Loucy (cell line): ENCODE data around the gene ARHGAP24.

Source experiments
- H2AFZ ChIP-seq: fragments of 200-600 bp; sonication (generic); 2 replicates; pipeline ENCODE4 v1.6.0; 2016; ENCODE audit warnings: antibody characterized with exemption, mild to moderate bottlenecking, low read length, moderate library complexity
- H3F3A ChIP-seq: fragments of 200-600 bp; 2 replicates; pipeline ENCODE4 v1.6.0; 2016; ENCODE audit warnings: antibody characterized with exemption, low read depth, mild to moderate bottlenecking
- H3K27me3 ChIP-seq: fragments of 200-600 bp; sonication (generic); 2 replicates; pipeline ENCODE4 v1.6.1; 2014; ENCODE audit warnings: low read length, mild to moderate bottlenecking; ENCODE audit not compliant: insufficient read depth, poor library complexity, severe bottlenecking
- H3K36me3 ChIP-seq: fragments of 200-600 bp; sonication (generic); 2 replicates; pipeline ENCODE4 v1.6.1; 2016; ENCODE audit warnings: low read length; ENCODE audit not compliant: insufficient read depth
- H3K4me1 ChIP-seq: fragments of 200-600 bp; sonication (generic); 2 replicates; pipeline ENCODE4 v1.5.1; 2014; ENCODE audit warnings: low read length, mild to moderate bottlenecking; ENCODE audit not compliant: insufficient read depth, poor library complexity, severe bottlenecking
- H3K4me2 ChIP-seq: fragments of 200-600 bp; sonication (generic); 2 replicates; pipeline ENCODE4 v1.6.0; 2014; ENCODE audit warnings: antibody characterized with exemption, low read length, low read depth, mild to moderate bottlenecking; ENCODE audit not compliant: poor library complexity, severe bottlenecking
- H3K4me3 ChIP-seq: fragments of 200-600 bp; sonication (generic); 2 replicates; pipeline ENCODE4 v1.5.1; 2014; ENCODE audit warnings: low read length, mild to moderate bottlenecking, mixed read lengths; ENCODE audit not compliant: poor library complexity, severe bottlenecking
- H3K79me2 ChIP-seq: fragments of 200-600 bp; sonication (generic); 2 replicates; pipeline ENCODE4 v1.6.1; 2014; ENCODE audit warnings: low read length; ENCODE audit not compliant: insufficient read depth
- H3K9ac ChIP-seq: fragments of 200-600 bp; sonication (generic); 2 replicates; pipeline ENCODE4 v1.6.0; 2014; ENCODE audit warnings: mild to moderate bottlenecking, low read depth, low read length, moderate library complexity; ENCODE audit not compliant: poor library complexity, severe bottlenecking
- H3K9me2 ChIP-seq: fragments of 200-600 bp; sonication (generic); replicated peaks from 2 replicates; pipeline ENCODE4 v1.6.1; 2016; ENCODE audit warnings: low read depth, low read length, mixed read lengths
- H3K9me3 ChIP-seq: fragments of 200-600 bp; sonication (generic); 2 replicates; pipeline ENCODE4 v1.6.1; 2014; ENCODE audit warnings: mild to moderate bottlenecking, antibody characterized with exemption, low read length, low read depth; ENCODE audit not compliant: insufficient read depth
- H4K20me1 ChIP-seq: fragments of 200-600 bp; sonication (generic); 2 replicates; pipeline ENCODE4 v1.6.0; 2014; ENCODE audit warnings: antibody characterized with exemption, low read length, mild to moderate bottlenecking; ENCODE audit not compliant: insufficient read depth, poor library complexity, severe bottlenecking
- EZH2phosphoT487 ChIP-seq: fragments of 200-600 bp; IDR thresholded peaks from 2 replicates; pipeline ENCODE4 v1.6.1; 2018; ENCODE audit warnings: antibody characterized with exemption, mild to moderate bottlenecking, moderate library complexity, borderline replicate concordance
- TF ChIP-seq, protein P1 (sequence below): fragments of 200-600 bp; sonication (generic); conservative IDR thresholded peaks from 2 replicates; pipeline ENCODE4 v1.5.1; 2014; ENCODE audit warnings: mild to moderate bottlenecking, antibody characterized with exemption, low read length

The ARHGAP24 gene

DNA sequence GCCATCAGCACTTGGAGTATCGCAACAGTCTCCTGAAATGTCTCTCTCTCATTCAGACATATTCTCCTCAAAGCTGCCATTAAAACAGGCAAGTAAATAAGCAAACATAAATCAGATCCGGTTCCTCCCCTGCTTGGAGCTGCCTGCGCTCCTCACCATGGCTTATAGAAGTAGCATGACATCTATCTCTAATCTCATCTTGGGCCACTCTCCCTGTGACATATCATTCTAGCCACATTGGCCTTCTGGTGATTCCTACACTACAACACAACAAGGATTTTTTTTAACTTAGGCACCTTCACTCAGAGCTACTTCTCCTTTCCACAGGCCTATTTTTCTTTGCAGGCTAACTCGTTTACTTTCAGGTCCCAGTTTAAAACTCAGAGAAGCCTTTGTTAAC, 387.9 kb downstream of the ARHGAP24 start:
- Histone ChIP-seq H3F3A (no peaks in the 10 kb centered on the region), H3K4me2 (no peak overlapping the region), H4K20me1 (no peaks in the 10 kb centered on the region), H2AFZ (peak overlapping the region; percentile 23; the same call in 1 of the 2 replicates), H3K27me3 (no peaks in the 10 kb centered on the region), H3K9me3 (no peaks in the 10 kb centered on the region), H3K9me2 (no peaks in the 10 kb centered on the region), H3K79me2 (no peaks in the 10 kb centered on the region), H3K4me1 (no peaks in the 10 kb centered on the region), H3K36me3 (no peaks in the 10 kb centered on the region), H3K9ac (no peak overlapping the region), H3K4me3 (no peak overlapping the region)
- no peak for TF ChIP-seq EZH2phosphoT487
- TF ChIP-seq, protein P1, sequence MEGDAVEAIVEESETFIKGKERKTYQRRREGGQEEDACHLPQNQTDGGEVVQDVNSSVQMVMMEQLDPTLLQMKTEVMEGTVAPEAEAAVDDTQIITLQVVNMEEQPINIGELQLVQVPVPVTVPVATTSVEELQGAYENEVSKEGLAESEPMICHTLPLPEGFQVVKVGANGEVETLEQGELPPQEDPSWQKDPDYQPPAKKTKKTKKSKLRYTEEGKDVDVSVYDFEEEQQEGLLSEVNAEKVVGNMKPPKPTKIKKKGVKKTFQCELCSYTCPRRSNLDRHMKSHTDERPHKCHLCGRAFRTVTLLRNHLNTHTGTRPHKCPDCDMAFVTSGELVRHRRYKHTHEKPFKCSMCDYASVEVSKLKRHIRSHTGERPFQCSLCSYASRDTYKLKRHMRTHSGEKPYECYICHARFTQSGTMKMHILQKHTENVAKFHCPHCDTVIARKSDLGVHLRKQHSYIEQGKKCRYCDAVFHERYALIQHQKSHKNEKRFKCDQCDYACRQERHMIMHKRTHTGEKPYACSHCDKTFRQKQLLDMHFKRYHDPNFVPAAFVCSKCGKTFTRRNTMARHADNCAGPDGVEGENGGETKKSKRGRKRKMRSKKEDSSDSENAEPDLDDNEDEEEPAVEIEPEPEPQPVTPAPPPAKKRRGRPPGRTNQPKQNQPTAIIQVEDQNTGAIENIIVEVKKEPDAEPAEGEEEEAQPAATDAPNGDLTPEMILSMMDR, result no peak

DNA sequence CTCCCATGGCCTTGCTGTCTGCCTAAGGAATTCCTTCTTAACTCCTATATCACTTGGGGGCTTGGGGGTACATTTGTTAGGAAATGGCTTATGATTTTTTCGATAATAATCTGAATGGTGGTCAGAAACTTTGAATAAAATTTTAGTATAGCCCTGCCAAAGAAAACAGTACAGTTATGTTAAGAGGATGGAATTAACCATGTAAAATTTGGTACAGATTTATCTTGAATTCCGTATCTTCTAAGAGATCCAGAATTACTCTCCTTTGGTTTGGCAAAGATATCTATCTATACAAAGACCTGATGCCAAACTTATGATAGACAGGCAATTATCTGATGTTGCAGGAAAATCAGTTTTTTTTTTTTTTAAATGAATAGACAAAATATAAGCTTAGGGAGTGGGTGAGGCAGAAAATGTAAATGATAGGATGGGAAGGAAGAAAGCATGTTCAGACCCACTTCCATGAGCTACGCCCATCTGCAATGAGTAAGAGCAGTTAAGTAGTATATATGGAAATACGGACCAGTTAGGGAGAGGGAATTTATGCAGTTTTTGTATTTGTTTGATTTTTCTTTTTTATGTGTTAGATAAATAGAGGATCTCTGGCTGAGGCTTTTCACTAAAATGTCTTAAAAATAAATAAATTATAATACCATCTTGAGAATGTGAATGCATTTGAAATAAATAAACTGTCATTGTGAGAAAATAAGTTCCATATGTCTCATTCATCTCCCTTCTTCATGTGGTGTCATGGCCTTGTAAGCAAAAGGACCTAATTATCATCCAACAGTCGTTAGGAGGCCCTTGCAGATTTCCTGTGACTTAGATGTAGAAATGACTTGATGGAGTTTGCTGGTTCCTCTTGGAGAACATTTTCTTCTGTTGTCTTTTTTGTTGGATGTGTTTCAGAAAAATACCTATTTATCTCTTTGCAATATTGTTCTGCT, 389.6 kb downstream of the ARHGAP24 start:
- no peaks in the 10 kb centered on the region for H3K4me1 ChIP-seq
- H2AFZ ChIP-seq, result no peak overlapping the region
- no peaks in the 10 kb centered on the region for H3K36me3 ChIP-seq
- no peak overlapping the region for H3K4me2 ChIP-seq
- no peaks in the 10 kb centered on the region for H3F3A ChIP-seq
- H3K9me3 ChIP-seq, result no peaks in the 10 kb centered on the region
- no peaks in the 10 kb centered on the region for H3K9me2 ChIP-seq
- H4K20me1 ChIP-seq, result no peaks in the 10 kb centered on the region
- no peak overlapping the region for H3K4me3 ChIP-seq
- no peaks in the 10 kb centered on the region for H3K79me2 ChIP-seq
- no peaks in the 10 kb centered on the region for H3K27me3 ChIP-seq
- TF ChIP-seq, protein P1, result no peak
- TF ChIP-seq EZH2phosphoT487, result no peak
- H3K9ac ChIP-seq, result no peak overlapping the region

DNA sequence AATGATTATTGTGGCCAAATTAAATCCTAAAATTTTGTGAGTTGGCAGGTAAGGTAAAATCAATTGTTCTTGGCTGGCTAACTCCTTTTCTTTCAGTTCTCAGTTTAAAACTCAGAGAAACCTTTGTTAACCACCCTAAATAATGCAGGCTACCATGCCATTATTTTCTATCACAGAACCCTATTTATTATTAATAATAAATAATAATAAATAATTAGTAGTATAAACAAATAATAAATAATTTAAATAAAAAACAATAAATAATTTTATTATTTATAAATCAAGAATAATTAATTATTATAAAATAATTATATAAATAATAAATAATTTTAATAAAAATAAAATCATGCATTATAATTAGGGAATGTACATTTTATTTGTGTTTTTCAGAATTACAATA, 390.3 kb downstream of the ARHGAP24 start:
- Histone ChIP-seq H4K20me1 (no peaks in the 10 kb centered on the region), H3K4me2 (no peak overlapping the region), H3K9me3 (no peaks in the 10 kb centered on the region), H3K9ac (no peak overlapping the region), H3K4me1 (no peaks in the 10 kb centered on the region), H3F3A (no peaks in the 10 kb centered on the region), H3K4me3 (no peak overlapping the region), H3K36me3 (no peaks in the 10 kb centered on the region), H2AFZ (no peak overlapping the region), H3K9me2 (no peaks in the 10 kb centered on the region), H3K27me3 (no peaks in the 10 kb centered on the region), H3K79me2 (no peaks in the 10 kb centered on the region)
- TF ChIP-seq, protein P1, result no peak
- no peak for TF ChIP-seq EZH2phosphoT487
